Activated naive CD4-positive, alpha-beta T cell treated with anti-CD3 and anti-CD28 coated beads, Interleukin-2, amount 50 U/mL, for 24 hours (primary cell): ENCODE measurements around the gene TOR1AIP2.
A peak's percentile ranks its signal among the peaks of the same experiment; 100 is the strongest.

Experiments used
- H3K27ac Mint-ChIP-seq: one replicate; pipeline ENCODE4 v1.8.0; 2021; ENCODE audit warnings: mild to moderate bottlenecking, mixed read lengths
- H3K27me3 Mint-ChIP-seq: one replicate; pipeline ENCODE4 v1.8.0; 2021; ENCODE audit warnings: mixed read lengths
- H3K36me3 Mint-ChIP-seq: one replicate; pipeline ENCODE4 v1.8.0; 2021; ENCODE audit warnings: mixed read lengths
- H3K4me1 Mint-ChIP-seq: one replicate; pipeline ENCODE4 v1.8.0; 2021; ENCODE audit warnings: mixed read lengths
- H3K4me3 Mint-ChIP-seq: one replicate; pipeline ENCODE4 v1.8.0; 2021; ENCODE audit warnings: mild to moderate bottlenecking, mixed read lengths
- H3K9me3 Mint-ChIP-seq: one replicate; pipeline ENCODE4 v1.8.0; 2021; ENCODE audit warnings: mixed read lengths

The TOR1AIP2 gene

GRCh38 chr1:179877586-179878265 lies at the start of gene TOR1AIP2:
Gene TOR1AIP2, minus strand, starts transcription at chr1:179877803. Its CDS starts 25,138 bp downstream, at chr1:179852665.
- Mint-ChIP-seq H3K27ac (peak within 1 kb of the TSS; percentile 94), H3K36me3 (peaks cover 6% of the 10 kb centered on the region), H3K9me3 (no peaks in the 10 kb centered on the region), H3K4me3 (peak within 1 kb of the TSS; percentile 90), H3K4me1 (peaks cover 73% of the 10 kb centered on the region), H3K27me3 (no peaks in the 10 kb centered on the region)

GRCh38 chr1:179926850-179927205 lies 49.2 kb upstream of the TOR1AIP2 start:
- Mint-ChIP-seq H3K27ac (no peak overlapping the region), H3K4me3 (no peak overlapping the region), H3K36me3 (no peaks in the 10 kb centered on the region), H3K4me1 (no peaks in the 10 kb centered on the region), H3K27me3 (no peaks in the 10 kb centered on the region), H3K9me3 (no peaks in the 10 kb centered on the region)

GRCh38 chr1:179925922-179926849 lies 48.6 kb upstream of the TOR1AIP2 start:
- H3K36me3 Mint-ChIP-seq = no peaks in the 10 kb centered on the region
- no peaks in the 10 kb centered on the region for H3K27me3 Mint-ChIP-seq
- H3K27ac Mint-ChIP-seq = no peak overlapping the region
- no peaks in the 10 kb centered on the region for H3K9me3 Mint-ChIP-seq
- H3K4me3 Mint-ChIP-seq = no peak overlapping the region
- H3K4me1 Mint-ChIP-seq = no peaks in the 10 kb centered on the region

DNA sequence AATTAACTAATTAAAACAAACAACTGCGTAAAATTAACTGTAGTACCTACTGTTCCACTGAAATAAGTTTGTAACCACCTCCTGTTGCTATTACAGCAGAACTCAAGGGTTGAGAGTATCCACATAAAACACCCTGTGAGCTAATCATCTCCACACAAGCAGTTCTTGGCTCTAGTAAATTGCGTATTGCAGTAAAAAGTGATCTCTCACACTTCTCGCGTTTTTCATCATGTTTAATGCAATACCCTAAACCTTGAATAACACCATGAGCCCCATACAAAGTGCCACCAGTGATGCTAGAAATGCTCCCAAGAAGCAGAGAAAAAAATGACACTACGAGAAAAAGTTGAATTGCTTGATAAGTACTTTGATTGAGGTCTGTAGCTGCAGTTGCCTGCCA lies 47.7 kb upstream of the TOR1AIP2 start:
- Mint-ChIP-seq H3K27me3 (no peaks in the 10 kb centered on the region), H3K4me1 (no peaks in the 10 kb centered on the region), H3K27ac (no peak overlapping the region), H3K36me3 (peaks cover 2% of the 10 kb centered on the region), H3K4me3 (no peak overlapping the region), H3K9me3 (no peaks in the 10 kb centered on the region)

- H3K4me3 Mint-ChIP-seq = no peak overlapping the region
- H3K4me1 Mint-ChIP-seq = no peaks in the 10 kb centered on the region
- no peak overlapping the region for H3K27ac Mint-ChIP-seq
- peaks cover 4% of the 10 kb centered on the region for H3K36me3 Mint-ChIP-seq
- H3K27me3 Mint-ChIP-seq = no peaks in the 10 kb centered on the region
- no peaks in the 10 kb centered on the region for H3K9me3 Mint-ChIP-seq
These were observed 46.7 kb upstream of the TOR1AIP2 start for GRCh38 chr1:179924268-179924667.

DNA sequence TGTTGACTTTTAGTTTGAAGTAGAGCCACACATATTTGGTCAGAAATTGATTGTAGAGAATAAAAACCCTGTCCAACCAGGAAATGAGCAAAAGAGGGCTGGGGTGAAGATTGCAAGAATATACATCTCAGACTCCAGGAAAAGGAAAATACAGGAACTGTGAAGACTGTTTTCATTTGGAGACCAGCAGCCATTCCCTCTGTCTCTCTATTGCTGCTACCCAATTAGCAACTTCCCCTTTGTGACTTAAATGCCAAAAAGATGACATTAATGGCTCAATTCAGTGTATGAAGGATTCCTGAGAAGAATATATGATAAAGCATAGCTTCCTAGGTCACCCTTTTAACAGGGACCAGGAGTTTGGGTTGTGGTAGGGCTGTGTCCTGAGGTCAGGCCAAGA lies 45.4 kb upstream of the TOR1AIP2 start:
- H3K4me3 Mint-ChIP-seq = no peak overlapping the region
- peaks cover 10% of the 10 kb centered on the region for H3K36me3 Mint-ChIP-seq
- no peaks in the 10 kb centered on the region for H3K27me3 Mint-ChIP-seq
- H3K27ac Mint-ChIP-seq = no peak overlapping the region
- no peaks in the 10 kb centered on the region for H3K9me3 Mint-ChIP-seq
- peaks cover 6% of the 10 kb centered on the region for H3K4me1 Mint-ChIP-seq

- H3K27ac Mint-ChIP-seq = no peak overlapping the region
- no peak overlapping the region for H3K4me3 Mint-ChIP-seq
- H3K27me3 Mint-ChIP-seq = no peaks in the 10 kb centered on the region
- H3K9me3 Mint-ChIP-seq = no peaks in the 10 kb centered on the region
- peaks cover 13% of the 10 kb centered on the region for H3K36me3 Mint-ChIP-seq
- H3K4me1 Mint-ChIP-seq = peaks cover 9% of the 10 kb centered on the region
These were observed 44.6 kb upstream of the TOR1AIP2 start for GRCh38 chr1:179921981-179922872.

DNA sequence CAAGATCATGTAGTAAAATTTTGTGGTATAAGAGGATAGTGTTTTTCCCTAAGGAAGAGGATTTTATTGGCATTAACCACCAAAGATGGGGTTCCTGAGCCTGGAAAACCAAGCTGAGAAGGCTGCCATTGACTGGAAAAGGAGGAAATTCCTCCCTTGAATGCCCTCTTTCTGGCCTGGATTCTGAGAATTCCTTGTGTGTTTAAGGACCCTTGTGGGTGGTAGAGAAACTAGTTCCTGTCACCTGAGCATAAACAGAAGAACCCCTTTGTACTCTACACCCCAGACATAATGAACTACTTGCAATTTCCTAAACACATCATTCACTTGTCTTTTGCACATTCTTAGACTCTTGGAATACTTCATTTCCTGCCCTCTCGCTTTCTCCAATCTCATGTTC lies 43.9 kb upstream of the TOR1AIP2 start:
- peaks cover 9% of the 10 kb centered on the region for H3K4me1 Mint-ChIP-seq
- no peaks in the 10 kb centered on the region for H3K27me3 Mint-ChIP-seq
- no peak overlapping the region for H3K4me3 Mint-ChIP-seq
- peaks cover 13% of the 10 kb centered on the region for H3K36me3 Mint-ChIP-seq
- no peak overlapping the region for H3K27ac Mint-ChIP-seq
- no peaks in the 10 kb centered on the region for H3K9me3 Mint-ChIP-seq

GRCh38 chr1:179917601-179918429 lies 40.2 kb upstream of the TOR1AIP2 start:
- peak overlapping the region; percentile 51 for H3K27ac Mint-ChIP-seq
- no peak overlapping the region for H3K4me3 Mint-ChIP-seq
- peaks cover 9% of the 10 kb centered on the region for H3K4me1 Mint-ChIP-seq
- no peaks in the 10 kb centered on the region for H3K9me3 Mint-ChIP-seq
- peaks cover 13% of the 10 kb centered on the region for H3K36me3 Mint-ChIP-seq
- H3K27me3 Mint-ChIP-seq = no peaks in the 10 kb centered on the region

- H3K9me3 Mint-ChIP-seq = no peaks in the 10 kb centered on the region
- H3K27me3 Mint-ChIP-seq = no peaks in the 10 kb centered on the region
- H3K4me3 Mint-ChIP-seq = no peak overlapping the region
- H3K4me1 Mint-ChIP-seq = peaks cover 10% of the 10 kb centered on the region
- no peak overlapping the region for H3K27ac Mint-ChIP-seq
- H3K36me3 Mint-ChIP-seq = peaks cover 10% of the 10 kb centered on the region
These were observed 34.2 kb upstream of the TOR1AIP2 start for GRCh38 chr1:179911812-179912211.

- H3K27ac Mint-ChIP-seq = no peak overlapping the region
These were observed 33.3 kb upstream of the TOR1AIP2 start for GRCh38 chr1:179910934-179911333.

GRCh38 chr1:179889589-179889988 lies 12.0 kb upstream of the TOR1AIP2 start:
- no peaks in the 10 kb centered on the region for H3K27me3 Mint-ChIP-seq
- peaks cover 31% of the 10 kb centered on the region for H3K4me1 Mint-ChIP-seq

More at GRCh38 chr1:179910934-179911333, 33.3 kb upstream of the TOR1AIP2 start:
- H3K4me1 Mint-ChIP-seq = peaks cover 10% of the 10 kb centered on the region
- no peaks in the 10 kb centered on the region for H3K9me3 Mint-ChIP-seq
- peaks cover 12% of the 10 kb centered on the region for H3K36me3 Mint-ChIP-seq
- H3K4me3 Mint-ChIP-seq = no peak overlapping the region
- no peaks in the 10 kb centered on the region for H3K27me3 Mint-ChIP-seq

DNA sequence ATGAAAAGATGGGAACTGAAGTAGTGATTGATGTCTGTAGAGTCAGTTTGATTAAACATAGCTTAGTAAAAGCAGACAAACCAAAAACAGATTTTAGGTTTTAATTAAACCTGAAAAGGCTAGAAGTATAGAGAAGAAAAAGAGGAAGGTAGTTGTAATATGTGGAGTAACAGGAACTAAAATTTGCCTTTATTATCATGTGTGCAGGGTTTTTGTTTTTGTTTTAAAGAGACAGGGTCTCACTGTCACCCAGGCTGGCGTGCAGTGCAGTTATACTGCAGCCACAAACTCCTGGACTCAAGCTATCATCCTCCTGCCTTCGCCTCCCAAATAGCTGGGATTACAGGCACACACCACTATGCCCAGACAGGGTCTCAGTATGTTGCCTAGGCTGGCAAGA lies 10.5 kb upstream of the TOR1AIP2 start:
- Mint-ChIP-seq H3K4me3 (peak overlapping the region; percentile 34), H3K27ac (peak overlapping the region; percentile 44), H3K9me3 (no peaks in the 10 kb centered on the region), H3K4me1 (peaks cover 44% of the 10 kb centered on the region), H3K36me3 (peaks cover 10% of the 10 kb centered on the region), H3K27me3 (no peaks in the 10 kb centered on the region)

More at GRCh38 chr1:179889589-179889988, 12.0 kb upstream of the TOR1AIP2 start:
- Mint-ChIP-seq H3K27ac (no peak overlapping the region), H3K4me3 (no peak overlapping the region), H3K9me3 (no peaks in the 10 kb centered on the region), H3K36me3 (peaks cover 6% of the 10 kb centered on the region)

- peaks cover 66% of the 10 kb centered on the region for H3K4me1 Mint-ChIP-seq
- no peaks in the 10 kb centered on the region for H3K27me3 Mint-ChIP-seq
- H3K27ac Mint-ChIP-seq = peak overlapping the region; percentile 100
- peaks cover 12% of the 10 kb centered on the region for H3K36me3 Mint-ChIP-seq
- no peaks in the 10 kb centered on the region for H3K9me3 Mint-ChIP-seq
- H3K4me3 Mint-ChIP-seq = peak overlapping the region; percentile 95
These were observed 6.1 kb upstream of the TOR1AIP2 start for GRCh38 chr1:179883745-179884138.
